SU-DHL-6 (cell line): Measurements from ENCODE around the gene MLC1.

ENCODE experiments used
- EZH2phosphoT487 ChIP-seq: fragments of 200-600 bp; sonication (generic), shearing (Covaris generic); conservative IDR thresholded peaks from 2 replicates; pipeline ENCODE4 v1.6.1; 2018; ENCODE audit warnings: mild to moderate bottlenecking, antibody characterized with exemption, low read length, moderate library complexity, mixed read lengths
- TF ChIP-seq, protein P1 (sequence below): fragments of 200-600 bp; sonication (generic); IDR thresholded peaks from one replicate; pipeline ENCODE4 v1.5.1; 2017; ENCODE audit warnings: antibody characterized with exemption, mild to moderate bottlenecking, low read length, moderate library complexity; ENCODE audit not compliant: insufficient read depth, poor library complexity, severe bottlenecking

DNA sequence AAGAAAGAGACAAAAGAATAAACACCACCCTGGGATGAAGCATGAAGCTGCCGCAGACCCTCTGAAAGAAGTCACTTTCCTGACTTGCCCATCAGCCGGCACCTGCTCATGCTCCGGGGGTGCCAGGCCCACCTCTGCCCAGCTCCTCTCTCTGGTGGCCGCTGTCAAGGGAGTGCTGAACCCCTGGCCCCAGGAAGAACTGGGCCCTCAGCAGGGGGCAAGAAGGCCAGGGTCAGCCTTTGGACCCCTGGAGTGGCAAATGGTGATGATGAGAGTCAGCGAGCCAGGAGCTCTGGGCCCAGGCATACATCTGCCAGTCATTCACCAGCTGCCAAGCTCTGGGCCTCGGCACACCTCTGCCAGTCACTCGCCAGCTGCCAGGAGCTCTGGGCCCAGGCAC, 44.5 kb downstream of the MLC1 start:
- TF ChIP-seq, protein P1, sequence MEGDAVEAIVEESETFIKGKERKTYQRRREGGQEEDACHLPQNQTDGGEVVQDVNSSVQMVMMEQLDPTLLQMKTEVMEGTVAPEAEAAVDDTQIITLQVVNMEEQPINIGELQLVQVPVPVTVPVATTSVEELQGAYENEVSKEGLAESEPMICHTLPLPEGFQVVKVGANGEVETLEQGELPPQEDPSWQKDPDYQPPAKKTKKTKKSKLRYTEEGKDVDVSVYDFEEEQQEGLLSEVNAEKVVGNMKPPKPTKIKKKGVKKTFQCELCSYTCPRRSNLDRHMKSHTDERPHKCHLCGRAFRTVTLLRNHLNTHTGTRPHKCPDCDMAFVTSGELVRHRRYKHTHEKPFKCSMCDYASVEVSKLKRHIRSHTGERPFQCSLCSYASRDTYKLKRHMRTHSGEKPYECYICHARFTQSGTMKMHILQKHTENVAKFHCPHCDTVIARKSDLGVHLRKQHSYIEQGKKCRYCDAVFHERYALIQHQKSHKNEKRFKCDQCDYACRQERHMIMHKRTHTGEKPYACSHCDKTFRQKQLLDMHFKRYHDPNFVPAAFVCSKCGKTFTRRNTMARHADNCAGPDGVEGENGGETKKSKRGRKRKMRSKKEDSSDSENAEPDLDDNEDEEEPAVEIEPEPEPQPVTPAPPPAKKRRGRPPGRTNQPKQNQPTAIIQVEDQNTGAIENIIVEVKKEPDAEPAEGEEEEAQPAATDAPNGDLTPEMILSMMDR: no peak
- TF ChIP-seq EZH2phosphoT487: no peak
